NCI-H526 (cell line): ENCODE data around the gene TIMM44.
A peak's percentile ranks its signal among the peaks of the same experiment; 100 is the strongest.
"Not testable (repeated sequence)": the region's sequence is repeated elsewhere in the genome, so short reads cannot be mapped to it uniquely, and the experiment has no call there.

Experiments used
- DNase-seq, 2 experiments: peaks; one replicate each; lab custom pipeline; 2025; lab: John Stamatoyannopoulos, UW

TIMM44 gene

GRCh38 chr19:7925171-7925851 lies 18.2 kb downstream of the TIMM44 start:
- peak in 1 of 2 experiments; percentile 77 for DNase-seq

GRCh38 chr19:7924651-7925170 lies 18.8 kb downstream of the TIMM44 start:
- no peak for DNase-seq

- DNase-seq, result no peak
Measured at GRCh38 chr19:7924241-7924640, 19.2 kb downstream of the TIMM44 start.

GRCh38 chr19:7923295-7924191 lies 19.9 kb downstream of the TIMM44 start:
- DNase-seq, result no peak

GRCh38 chr19:7922836-7923195 lies 20.6 kb downstream of the TIMM44 start:
- no peak for DNase-seq

DNA sequence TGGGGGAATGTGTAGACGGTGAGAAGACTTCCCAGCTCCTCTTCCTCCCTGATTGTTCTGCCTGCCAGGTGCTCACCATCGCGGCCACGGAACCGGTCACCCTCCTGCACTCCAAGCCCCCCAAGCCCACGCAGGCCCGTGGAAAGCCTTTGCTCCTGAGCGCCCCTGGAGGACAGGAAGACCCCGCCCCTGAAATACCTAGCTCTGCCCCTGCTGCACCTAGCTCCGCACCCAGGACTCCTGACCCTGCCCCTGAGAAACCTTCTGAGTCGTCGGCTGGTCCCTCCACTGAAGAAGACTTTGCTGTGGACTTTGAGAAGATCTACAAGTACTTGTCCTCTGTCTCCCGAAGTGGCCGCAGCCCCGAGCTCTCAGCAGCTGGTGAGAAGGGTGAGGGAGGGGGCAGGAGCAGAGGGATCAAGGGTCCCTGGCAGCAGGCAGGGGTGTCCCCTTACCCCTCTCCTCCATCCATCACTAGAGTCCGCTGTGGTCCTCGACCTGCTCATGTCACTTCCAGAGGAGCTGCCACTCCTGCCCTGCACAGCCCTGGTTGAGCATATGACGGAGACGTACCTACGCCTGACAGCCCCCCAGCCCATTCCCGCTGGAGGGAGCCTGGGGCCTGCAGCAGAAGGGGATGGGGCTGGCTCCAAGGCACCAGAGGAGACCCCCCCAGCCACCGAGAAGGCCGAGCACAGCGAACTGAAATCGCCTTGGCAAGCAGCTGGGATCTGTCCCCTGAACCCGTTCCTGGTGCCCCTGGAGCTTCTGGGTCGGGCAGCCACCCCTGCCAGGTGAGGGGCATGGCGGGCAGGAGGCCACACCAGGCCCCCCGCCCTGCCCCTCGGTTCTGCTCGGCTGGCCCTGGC lies 21.3 kb downstream of the TIMM44 start:
- DNase-seq, result no peak

- DNase-seq, result peak in 1 of 2 experiments; percentile 55
Measured at GRCh38 chr19:7921302-7921966, 22.0 kb downstream of the TIMM44 start.

GRCh38 chr19:7920519-7921301 lies 22.8 kb downstream of the TIMM44 start:
- peak; percentile 79 to 97 for DNase-seq

DNA sequence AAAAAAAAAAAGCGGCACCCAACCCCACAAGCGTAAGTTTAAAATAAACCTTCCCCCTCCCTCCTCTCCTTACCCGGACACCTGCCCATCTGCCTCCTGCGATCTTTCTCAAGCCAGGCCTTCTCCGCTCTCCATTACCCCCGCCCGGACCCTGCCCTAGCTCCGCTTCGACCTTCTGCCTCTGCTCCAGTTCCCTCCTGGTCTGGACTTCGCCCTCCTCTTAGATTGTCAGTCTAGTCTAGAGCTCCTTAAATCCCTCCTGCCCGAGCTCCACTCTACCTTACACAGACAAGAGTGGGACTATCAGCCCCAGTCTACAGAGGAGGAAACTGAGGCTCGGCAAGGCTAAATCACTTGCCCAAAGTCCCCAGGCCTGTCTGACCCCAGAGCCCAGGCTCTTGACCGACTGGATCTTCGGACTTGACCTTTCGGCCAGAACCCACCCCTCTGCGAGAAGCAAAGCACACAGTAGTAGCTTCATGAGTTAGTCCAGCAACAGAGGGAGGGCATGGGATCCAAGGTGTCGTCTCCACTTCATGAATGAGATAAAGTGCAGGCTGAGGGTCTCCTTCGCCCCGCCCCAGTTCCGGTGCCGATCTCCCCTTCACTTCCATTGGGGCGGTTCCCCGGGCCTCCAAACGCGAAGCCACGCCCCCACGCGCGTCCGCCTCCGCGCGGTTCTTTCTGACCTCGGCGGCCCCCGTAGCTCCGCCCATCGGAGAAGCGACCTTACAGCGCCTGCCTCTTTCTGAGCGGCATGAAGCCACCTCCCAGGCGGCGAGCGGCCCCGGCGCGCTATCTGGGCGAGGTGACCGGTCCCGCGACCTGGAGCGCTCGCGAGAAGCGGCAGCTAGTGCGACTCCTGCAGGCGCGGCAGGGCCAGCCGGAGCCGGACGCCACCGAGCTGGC lies 23.6 kb downstream of the TIMM44 start, which contains the start of gene SNAPC2:
Gene SNAPC2 (plus strand): TSS at position 729 of the 909 bp plus-strand sequence. CDS start 29 bp downstream, at position 758.
- DNase-seq, result peak; percentile 65 to 93

DNA sequence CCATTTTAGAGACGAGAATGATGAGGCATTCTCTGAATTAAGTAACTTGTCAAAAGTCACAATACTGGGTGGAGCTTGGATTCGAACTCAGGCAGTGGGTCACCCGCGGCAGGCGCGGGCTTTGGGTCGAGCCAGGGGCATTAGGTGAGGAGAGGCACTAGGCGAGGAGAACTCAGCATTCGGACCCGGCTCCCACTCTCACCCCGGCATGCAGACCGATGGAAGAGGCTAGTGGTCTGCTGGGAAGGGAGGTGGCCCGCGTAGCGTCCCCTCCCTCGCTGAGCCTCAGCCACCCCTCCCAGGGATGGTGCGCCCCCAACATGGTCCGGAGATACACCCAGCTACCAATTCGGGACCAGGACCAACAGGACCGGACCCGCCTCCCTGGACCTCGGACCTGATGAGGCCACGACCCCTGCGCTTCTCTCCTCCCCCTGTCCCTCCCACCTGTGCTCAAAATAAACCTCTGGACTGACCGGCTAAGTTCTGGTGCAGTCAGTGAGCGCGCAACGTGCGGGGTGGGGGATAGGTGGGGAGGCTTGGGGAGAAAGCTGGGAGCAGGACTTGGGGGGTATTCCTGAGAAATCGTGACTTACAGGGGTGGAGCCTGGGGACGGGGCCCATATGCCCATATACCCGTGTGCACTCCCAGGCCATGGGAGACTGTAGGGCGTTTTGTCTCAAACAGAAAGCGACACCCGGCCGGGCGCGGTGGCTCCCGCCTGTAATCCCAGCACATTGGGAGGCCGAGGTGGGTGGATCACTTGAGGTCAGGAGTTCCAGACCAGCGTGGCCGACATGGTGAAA lies 24.6 kb downstream of the TIMM44 start:
- no peak for DNase-seq

DNA sequence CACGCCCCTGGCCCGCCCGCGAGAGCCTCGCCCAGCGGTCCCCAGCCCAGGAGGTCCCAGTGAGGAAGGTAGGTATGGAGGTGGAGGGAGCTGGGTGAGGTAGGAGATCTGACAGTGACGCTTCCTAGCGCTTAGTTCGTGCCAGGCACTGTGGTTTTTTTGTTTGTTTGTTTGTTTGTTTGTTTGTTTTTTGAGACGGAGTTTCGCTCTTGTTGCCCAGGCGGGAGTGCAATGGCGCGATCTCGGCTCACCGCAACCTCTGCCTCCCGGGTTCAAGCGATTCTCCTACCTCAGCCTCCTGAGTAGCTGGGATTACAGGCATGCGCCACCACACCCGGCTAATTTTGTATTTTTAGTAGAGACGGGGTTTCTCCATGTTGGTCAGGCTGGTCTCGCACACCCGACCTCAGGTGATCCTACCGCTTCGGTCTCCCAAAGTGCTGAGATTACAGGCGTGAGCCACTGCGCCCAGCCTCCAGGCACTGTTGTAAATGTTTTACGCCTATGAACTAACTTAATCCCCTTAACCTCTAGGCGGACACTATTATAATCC lies 25.3 kb downstream of the TIMM44 start:
- not testable (repeated sequence) for DNase-seq

GRCh38 chr19:7917267-7918061 lies 26.0 kb downstream of the TIMM44 start:
- peak in 1 of 2 experiments; percentile 64 for DNase-seq

- DNase-seq, result no peak
Measured at GRCh38 chr19:7916955-7917266, 26.6 kb downstream of the TIMM44 start.

GRCh38 chr19:7916103-7916954 lies 27.1 kb downstream of the TIMM44 start:
- DNase-seq, result peak in 1 of 2 experiments; percentile 26

- no peak for DNase-seq
Measured at GRCh38 chr19:7915250-7916102, 28.0 kb downstream of the TIMM44 start.

DNA sequence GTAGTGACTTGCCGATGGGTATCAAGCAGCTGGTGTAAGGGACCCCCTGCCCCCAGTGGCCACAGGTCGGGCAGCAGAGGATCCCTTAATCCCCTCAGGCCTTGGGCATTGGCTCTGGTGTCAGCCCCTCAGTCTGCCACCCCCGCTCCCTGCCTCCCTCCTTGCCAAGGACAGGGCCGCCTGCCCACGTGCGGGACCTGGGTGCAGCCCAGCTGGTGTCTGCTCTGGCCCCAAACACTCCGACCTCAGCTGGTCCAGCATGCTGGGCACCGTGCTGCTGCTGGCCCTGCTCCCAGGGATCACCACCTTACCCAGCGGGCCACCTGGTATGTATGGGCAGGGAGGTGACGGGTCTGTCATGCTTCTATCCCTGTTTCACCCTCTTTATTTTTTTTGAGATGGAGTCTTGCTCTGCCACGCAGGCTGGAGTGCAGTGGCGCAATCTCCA lies 28.8 kb downstream of the TIMM44 start, which contains the start of gene TGFBR3L:
Gene TGFBR3L (plus strand): TSS at position 233 of the 448 bp plus-strand sequence.
- no peak for DNase-seq
